DND-41 (cell line): ENCODE results near the gene DDX5.

Experiments
- CTCF ChIP-seq: IDR thresholded peaks from 2 replicates; pipeline ENCODE4 v1.5.1; 2012; ENCODE audit warnings: borderline replicate concordance, low read length, moderate library complexity, mild to moderate bottlenecking; ENCODE audit not compliant: poor library complexity, severe bottlenecking; ENCODE audit errors: extremely low read depth
- EZH2 ChIP-seq: IDR thresholded peaks from 3 replicates; pipeline ENCODE4 v1.6.1; 2012; ENCODE audit warnings: borderline replicate concordance, low read depth, mild to moderate bottlenecking, moderate library complexity, low read length, inconsistent platforms; ENCODE audit not compliant: severe bottlenecking

- TF ChIP-seq EZH2 (no peak), CTCF (no peak)
Observed at GRCh38 chr17:64503341-64503740, 2.7 kb downstream of the DDX5 start.
